Breast epithelium (tissue), 4 donors: Measurements from ENCODE around the gene DNHD1. TPM values are rescaled to one million over a fixed set of nuclear protein-coding genes. Genes with fewer than 3 reads are reported as not detected.

ENCODE experiments used
- DNase-seq, 2 donors: peaks; one replicate each; pipeline ENCODE4 v3.0.0-alpha.2; 2019; ENCODE audit warnings: low spot score in 2 of 2
- H3K27ac ChIP-seq, 2 donors: fragments of 200-600 bp; sonication (generic) in 1 of 2; one replicate each; pipeline ENCODE4 v1.5.1; 2016 to 2019; ENCODE audit warnings: mild to moderate bottlenecking in 1 of 2
- H3K27me3 ChIP-seq, 2 donors: fragments of 200-600 bp; sonication (generic) in 1 of 2; one replicate each; pipeline versions ENCODE4 v1.5.1 to v1.6.0; 2017 to 2019; ENCODE audit warnings: control low read depth in 1 of 2, mild to moderate bottlenecking in 1 of 2
- H3K36me3 ChIP-seq: fragments of 200-600 bp; one replicate; pipeline ENCODE4 v1.5.1; 2019
- H3K4me1 ChIP-seq, 2 donors: fragments of 200-600 bp; sonication (generic); one replicate each; pipeline ENCODE4 v1.5.1; 2016 to 2019; ENCODE audit warnings: control low read depth in 1 of 2
- H3K4me3 ChIP-seq, 3 donors: fragments of 200-600 bp; sonication (generic); 1 replicate in 2 of 3; 2 replicates in 1 of 3; pipeline ENCODE4 v1.5.1; 2016 to 2019; ENCODE audit warnings: mild to moderate bottlenecking in 3 of 3, moderate library complexity in 2 of 3
- H3K9me3 ChIP-seq, 2 donors: fragments of 200-600 bp; sonication (generic) in 1 of 2; one replicate each; pipeline ENCODE4 v1.5.1; 2016 to 2019; ENCODE audit warnings: control low read depth in 1 of 2
- CTCF ChIP-seq, 3 donors: fragments of 450-650 bp; IDR thresholded peaks; one replicate each; pipeline ENCODE4 v1.5.1; 2016 to 2017; ENCODE audit warnings: antibody characterized with exemption in 3 of 3, mild to moderate bottlenecking in 3 of 3, moderate library complexity in 3 of 3
- POLR2A ChIP-seq: fragments of 450-650 bp; IDR thresholded peaks from one replicate; pipeline ENCODE4 v1.6.1; 2016; ENCODE audit warnings: antibody characterized with exemption, mild to moderate bottlenecking, moderate library complexity
- POLR2AphosphoS5 ChIP-seq, 3 donors: sonication (generic); formaldehyde crosslinking; IDR thresholded peaks; one replicate each; pipeline ENCODE4 v1.6.1; 2017; ENCODE audit warnings: antibody characterized with exemption in 3 of 3
- intact Hi-C: fragments of 100-400 bp; cut with DNase I; formaldehyde crosslinking; loops from one replicate; pipeline ENCODE4 v1.15.1; 2023; ENCODE audit warnings: low total_unique reads
- total RNA-seq, 3 donors: library from RNA; depleted of rRNA; stranded (reverse); fragments of >200 nt; gene quantifications; one replicate each; pipeline ENCODE4 v1.1.0, GENCODE V29; 2016

Gene DNHD1
- total RNA-seq, 3 donors from 2014 or later: 12.3 to 21.6 (median 14.9) TPM

GRCh38 chr11:6557761-6558674, 60.9 kb downstream of the DNHD1 start:
- Histone ChIP-seq H3K4me3 (no peak overlapping the region), H3K27ac (no peak overlapping the region), H3K9me3 (no peaks in the 10 kb centered on the region), H3K36me3 (no peaks in the 10 kb centered on the region), H3K4me1 (no peaks in the 10 kb centered on the region), H3K27me3 (no peaks in the 10 kb centered on the region)
- DNase-seq: no peak
- intact Hi-C loops: no loop called here
- TF ChIP-seq POLR2A: no peak
- no peak for TF ChIP-seq POLR2AphosphoS5 (IDR thresholded peaks at IDR 0.05)
- TF ChIP-seq CTCF (IDR thresholded peaks at IDR 0.05): no peak

- no peaks in the 10 kb centered on the region for H3K36me3 ChIP-seq
Measured at GRCh38 chr11:6559369-6559768, 62.3 kb downstream of the DNHD1 start.

GRCh38 chr11:6561288-6561687, 64.2 kb downstream of the DNHD1 start:
- no peak for TF ChIP-seq CTCF (IDR thresholded peaks at IDR 0.05)
- no peak for TF ChIP-seq POLR2A
- TF ChIP-seq POLR2AphosphoS5 (IDR thresholded peaks at IDR 0.05): no peak

More at GRCh38 chr11:6559369-6559768, 62.3 kb downstream of the DNHD1 start:
- Histone ChIP-seq H3K27me3 (no peaks in the 10 kb centered on the region), H3K27ac (no peak overlapping the region), H3K4me3 (no peak overlapping the region), H3K9me3 (no peaks in the 10 kb centered on the region), H3K4me1 (no peaks in the 10 kb centered on the region)
- TF ChIP-seq CTCF (IDR thresholded peaks at IDR 0.05) (no peak), POLR2AphosphoS5 (IDR thresholded peaks at IDR 0.05) (no peak), POLR2A (no peak)
- DNase-seq: no peak
- intact Hi-C loops: no loop called here

GRCh38 chr11:6563121-6563619, 66.1 kb downstream of the DNHD1 start:
- no peak for TF ChIP-seq CTCF (IDR thresholded peaks at IDR 0.05)
- no peak for TF ChIP-seq POLR2A
- TF ChIP-seq POLR2AphosphoS5 (IDR thresholded peaks at IDR 0.05): no peak
- DNase-seq: no peak
- H3K27ac ChIP-seq: no peak overlapping the region
- intact Hi-C loops: loop anchor here (5.0 kb wide), 1 partner anchor 669 kb away; no protein-coding TSS in a partner anchor
- no peaks in the 10 kb centered on the region for H3K9me3 ChIP-seq
- no peaks in the 10 kb centered on the region for H3K4me1 ChIP-seq
- no peaks in the 10 kb centered on the region for H3K27me3 ChIP-seq
- no peaks in the 10 kb centered on the region for H3K36me3 ChIP-seq
- H3K4me3 ChIP-seq: no peak overlapping the region

More at GRCh38 chr11:6561288-6561687, 64.2 kb downstream of the DNHD1 start:
- no peak for DNase-seq
- H3K36me3 ChIP-seq: no peaks in the 10 kb centered on the region
- no peak overlapping the region for H3K4me3 ChIP-seq
- H3K27me3 ChIP-seq: no peaks in the 10 kb centered on the region
- H3K9me3 ChIP-seq: no peaks in the 10 kb centered on the region
- intact Hi-C loops: loop anchor here (5.0 kb wide), 1 partner anchor 671 kb away; no protein-coding TSS in a partner anchor
- no peaks in the 10 kb centered on the region for H3K4me1 ChIP-seq
- no peak overlapping the region for H3K27ac ChIP-seq

GRCh38 chr11:6563667-6564066, 66.6 kb downstream of the DNHD1 start:
- Histone ChIP-seq H3K36me3 (no peaks in the 10 kb centered on the region), H3K27me3 (no peaks in the 10 kb centered on the region), H3K27ac (no peak overlapping the region), H3K4me1 (no peaks in the 10 kb centered on the region), H3K4me3 (no peak overlapping the region), H3K9me3 (no peaks in the 10 kb centered on the region)
- no peak for TF ChIP-seq CTCF (IDR thresholded peaks at IDR 0.05)
- TF ChIP-seq POLR2AphosphoS5 (IDR thresholded peaks at IDR 0.05): no peak
- TF ChIP-seq POLR2A: no peak
- intact Hi-C loops: loop anchor here (5.0 kb wide), 1 partner anchor 669 kb away; no protein-coding TSS in a partner anchor
- DNase-seq: no peak
